ENCODE measurements around the gene XKRX. TPM values are rescaled to one million over a fixed set of nuclear protein-coding genes. Genes with fewer than 3 reads are reported as not detected.

The XKRX gene
- polyA plus RNA-seq, 1 of the 3 experiments (the other 2 are of a cell fraction): not detected

DNA sequence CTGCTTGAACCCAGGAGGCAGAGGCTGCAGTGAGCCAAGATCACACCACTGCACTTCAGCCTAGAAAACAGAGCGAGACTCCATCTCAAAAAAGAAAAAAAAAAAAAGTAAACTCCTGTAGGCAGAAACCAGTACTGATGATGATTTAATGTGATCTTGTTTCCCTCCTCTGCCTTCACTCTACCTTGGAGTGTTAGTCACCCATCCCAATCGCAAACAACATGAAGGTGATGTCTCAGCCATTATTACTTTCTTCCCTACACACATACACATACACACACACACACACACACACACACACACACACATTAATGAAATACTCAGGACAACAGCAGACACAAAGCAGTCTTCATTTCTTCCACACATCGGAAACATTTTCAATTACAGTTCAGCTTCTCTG, 15.6 kb downstream of the XKRX start:
- Histone ChIP-seq H3K4me2 (no peak overlapping the region), H3K4me1 (ENCODE audit: control insufficient read depth in 1 of 2, insufficient read depth in 2 of 2, low read depth in 1 of 2, low read length in 1 of 2) (no peaks in the 10 kb centered on the region), H3K79me2 (ENCODE audit: insufficient read depth) (no peaks in the 10 kb centered on the region), H3K4me3 (ENCODE audit: low read depth in 2 of 2, low read length in 1 of 2) (no peak overlapping the region), H3K9ac (no peak overlapping the region), H3K9me3 (no peaks in the 10 kb centered on the region), H3K9me2 (no peaks in the 10 kb centered on the region), H3K27ac (ENCODE audit: low read depth in 2 of 2, low read length in 1 of 2) (no peak overlapping the region), H4K20me1 (ENCODE audit: insufficient read depth) (no peaks in the 10 kb centered on the region), H3F3A (replicated peaks; ENCODE audit: insufficient read depth) (no peaks in the 10 kb centered on the region), H3K27me3 (ENCODE audit: insufficient read depth) (no peaks in the 10 kb centered on the region), H3K36me3 (replicated peaks in 1 of 2; ENCODE audit: control insufficient read depth in 1 of 2, insufficient read depth in 2 of 2, low read length in 1 of 2) (no peaks in the 10 kb centered on the region), H2AFZ (ENCODE audit: low read depth) (no peak overlapping the region)
- TF ChIP-seq SMC3 (IDR thresholded peaks at IDR 0.05; ENCODE audit: low read depth, low read length): no peak
- TF ChIP-seq, protein P1, sequence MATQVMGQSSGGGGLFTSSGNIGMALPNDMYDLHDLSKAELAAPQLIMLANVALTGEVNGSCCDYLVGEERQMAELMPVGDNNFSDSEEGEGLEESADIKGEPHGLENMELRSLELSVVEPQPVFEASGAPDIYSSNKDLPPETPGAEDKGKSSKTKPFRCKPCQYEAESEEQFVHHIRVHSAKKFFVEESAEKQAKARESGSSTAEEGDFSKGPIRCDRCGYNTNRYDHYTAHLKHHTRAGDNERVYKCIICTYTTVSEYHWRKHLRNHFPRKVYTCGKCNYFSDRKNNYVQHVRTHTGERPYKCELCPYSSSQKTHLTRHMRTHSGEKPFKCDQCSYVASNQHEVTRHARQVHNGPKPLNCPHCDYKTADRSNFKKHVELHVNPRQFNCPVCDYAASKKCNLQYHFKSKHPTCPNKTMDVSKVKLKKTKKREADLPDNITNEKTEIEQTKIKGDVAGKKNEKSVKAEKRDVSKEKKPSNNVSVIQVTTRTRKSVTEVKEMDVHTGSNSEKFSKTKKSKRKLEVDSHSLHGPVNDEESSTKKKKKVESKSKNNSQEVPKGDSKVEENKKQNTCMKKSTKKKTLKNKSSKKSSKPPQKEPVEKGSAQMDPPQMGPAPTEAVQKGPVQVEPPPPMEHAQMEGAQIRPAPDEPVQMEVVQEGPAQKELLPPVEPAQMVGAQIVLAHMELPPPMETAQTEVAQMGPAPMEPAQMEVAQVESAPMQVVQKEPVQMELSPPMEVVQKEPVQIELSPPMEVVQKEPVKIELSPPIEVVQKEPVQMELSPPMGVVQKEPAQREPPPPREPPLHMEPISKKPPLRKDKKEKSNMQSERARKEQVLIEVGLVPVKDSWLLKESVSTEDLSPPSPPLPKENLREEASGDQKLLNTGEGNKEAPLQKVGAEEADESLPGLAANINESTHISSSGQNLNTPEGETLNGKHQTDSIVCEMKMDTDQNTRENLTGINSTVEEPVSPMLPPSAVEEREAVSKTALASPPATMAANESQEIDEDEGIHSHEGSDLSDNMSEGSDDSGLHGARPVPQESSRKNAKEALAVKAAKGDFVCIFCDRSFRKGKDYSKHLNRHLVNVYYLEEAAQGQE (IDR thresholded peaks at IDR 0.05; ENCODE audit: low read depth, low read length): no peak
- TF ChIP-seq, protein P2, sequence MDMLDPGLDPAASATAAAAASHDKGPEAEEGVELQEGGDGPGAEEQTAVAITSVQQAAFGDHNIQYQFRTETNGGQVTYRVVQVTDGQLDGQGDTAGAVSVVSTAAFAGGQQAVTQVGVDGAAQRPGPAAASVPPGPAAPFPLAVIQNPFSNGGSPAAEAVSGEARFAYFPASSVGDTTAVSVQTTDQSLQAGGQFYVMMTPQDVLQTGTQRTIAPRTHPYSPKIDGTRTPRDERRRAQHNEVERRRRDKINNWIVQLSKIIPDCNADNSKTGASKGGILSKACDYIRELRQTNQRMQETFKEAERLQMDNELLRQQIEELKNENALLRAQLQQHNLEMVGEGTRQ (IDR thresholded peaks at IDR 0.05; ENCODE audit: borderline replicate concordance, low read depth, low read length): no peak
- no peak for TF ChIP-seq MEF2A (IDR thresholded peaks at IDR 0.05; ENCODE audit: borderline replicate concordance, low read depth)
- TF ChIP-seq, protein P3, sequence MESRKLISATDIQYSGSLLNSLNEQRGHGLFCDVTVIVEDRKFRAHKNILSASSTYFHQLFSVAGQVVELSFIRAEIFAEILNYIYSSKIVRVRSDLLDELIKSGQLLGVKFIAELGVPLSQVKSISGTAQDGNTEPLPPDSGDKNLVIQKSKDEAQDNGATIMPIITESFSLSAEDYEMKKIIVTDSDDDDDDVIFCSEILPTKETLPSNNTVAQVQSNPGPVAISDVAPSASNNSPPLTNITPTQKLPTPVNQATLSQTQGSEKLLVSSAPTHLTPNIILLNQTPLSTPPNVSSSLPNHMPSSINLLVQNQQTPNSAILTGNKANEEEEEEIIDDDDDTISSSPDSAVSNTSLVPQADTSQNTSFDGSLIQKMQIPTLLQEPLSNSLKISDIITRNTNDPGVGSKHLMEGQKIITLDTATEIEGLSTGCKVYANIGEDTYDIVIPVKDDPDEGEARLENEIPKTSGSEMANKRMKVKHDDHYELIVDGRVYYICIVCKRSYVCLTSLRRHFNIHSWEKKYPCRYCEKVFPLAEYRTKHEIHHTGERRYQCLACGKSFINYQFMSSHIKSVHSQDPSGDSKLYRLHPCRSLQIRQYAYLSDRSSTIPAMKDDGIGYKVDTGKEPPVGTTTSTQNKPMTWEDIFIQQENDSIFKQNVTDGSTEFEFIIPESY (IDR thresholded peaks at IDR 0.05; ENCODE audit: borderline replicate concordance, low read depth): no peak
- TF ChIP-seq GABPA (IDR thresholded peaks at IDR 0.05; ENCODE audit: low read depth): no peak
- no peak for TF ChIP-seq FOSL2 (IDR thresholded peaks at IDR 0.05; ENCODE audit: borderline replicate concordance, low read depth)
- WGBS (ENCODE audit: low lambda C conversion rate): 40% methylated on average over 3 of the region's 3 CpGs
- DNase-seq: no peak
- CTCF ChIA-PET: no interaction called here
- POLR2A ChIA-PET: no interaction called here

DNA sequence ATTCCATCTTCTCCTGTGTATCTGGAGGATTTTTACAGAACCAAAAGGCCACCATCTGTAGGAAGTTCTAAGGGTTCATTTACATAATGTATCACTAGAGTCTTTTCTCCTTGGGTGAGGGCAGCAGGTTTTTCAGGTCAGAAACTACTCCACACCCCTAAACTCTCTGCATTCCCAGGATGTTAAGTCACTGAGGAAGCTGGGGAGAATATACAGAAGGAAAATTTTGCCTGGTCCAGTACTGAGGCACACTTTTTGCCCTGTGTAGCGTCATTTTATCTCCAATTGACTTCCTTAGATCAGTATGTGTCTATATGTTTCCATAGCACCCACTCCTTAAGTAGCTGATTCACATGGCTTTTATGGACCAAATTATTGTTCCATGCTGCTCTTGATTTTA, 17.0 kb downstream of the XKRX start:
- H3K4me1 ChIP-seq (ENCODE audit: control insufficient read depth in 1 of 2, insufficient read depth in 2 of 2, low read depth in 1 of 2, low read length in 1 of 2): no peaks in the 10 kb centered on the region
- no peak overlapping the region for H2AFZ ChIP-seq (ENCODE audit: low read depth)
- no peaks in the 10 kb centered on the region for H3K27me3 ChIP-seq (ENCODE audit: insufficient read depth)
- H3K4me3 ChIP-seq (ENCODE audit: low read depth in 2 of 2, low read length in 1 of 2): no peak overlapping the region
- H3K9me3 ChIP-seq: no peaks in the 10 kb centered on the region
- DNase-seq: no peak
- no peak overlapping the region for H3K27ac ChIP-seq (ENCODE audit: low read depth in 2 of 2, low read length in 1 of 2)
- no peak overlapping the region for H3K4me2 ChIP-seq
- H3K36me3 ChIP-seq (replicated peaks in 1 of 2; ENCODE audit: control insufficient read depth in 1 of 2, insufficient read depth in 2 of 2, low read length in 1 of 2): no peaks in the 10 kb centered on the region
- H3K79me2 ChIP-seq (ENCODE audit: insufficient read depth): no peaks in the 10 kb centered on the region
- H3F3A ChIP-seq (replicated peaks; ENCODE audit: insufficient read depth): no peaks in the 10 kb centered on the region
- H3K9me2 ChIP-seq: no peaks in the 10 kb centered on the region
- CTCF ChIA-PET: interaction anchor here (1.0 kb wide), 1 partner anchor 143 kb away, joined by 3 read pairs; no protein-coding TSS in a partner anchor
- POLR2A ChIA-PET: no interaction called here
- H4K20me1 ChIP-seq (ENCODE audit: insufficient read depth): no peaks in the 10 kb centered on the region
- H3K9ac ChIP-seq: no peak overlapping the region
- 25% methylated on average over 1 of the region's 1 CpG for WGBS (ENCODE audit: low lambda C conversion rate)
- no peak for TF ChIP-seq TEAD4 (IDR thresholded peaks at IDR 0.05; ENCODE audit: borderline replicate concordance, insufficient read depth)
- TF ChIP-seq, protein P4, sequence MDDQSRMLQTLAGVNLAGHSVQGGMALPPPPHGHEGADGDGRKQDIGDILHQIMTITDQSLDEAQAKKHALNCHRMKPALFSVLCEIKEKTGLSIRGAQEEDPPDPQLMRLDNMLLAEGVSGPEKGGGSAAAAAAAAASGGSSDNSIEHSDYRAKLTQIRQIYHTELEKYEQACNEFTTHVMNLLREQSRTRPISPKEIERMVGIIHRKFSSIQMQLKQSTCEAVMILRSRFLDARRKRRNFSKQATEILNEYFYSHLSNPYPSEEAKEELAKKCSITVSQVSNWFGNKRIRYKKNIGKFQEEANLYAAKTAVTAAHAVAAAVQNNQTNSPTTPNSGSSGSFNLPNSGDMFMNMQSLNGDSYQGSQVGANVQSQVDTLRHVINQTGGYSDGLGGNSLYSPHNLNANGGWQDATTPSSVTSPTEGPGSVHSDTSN (IDR thresholded peaks at IDR 0.05): no peak
- no peak for TF ChIP-seq MXI1 (IDR thresholded peaks at IDR 0.05; ENCODE audit: low read depth, low read length)
- TF ChIP-seq TAF1 (IDR thresholded peaks at IDR 0.05; ENCODE audit: borderline replicate concordance, low read depth, low read length): no peak
- TF ChIP-seq GATA2 (CRISPR knock-in tag; IDR thresholded peaks at IDR 0.05): no peak
- TF ChIP-seq SIN3A (IDR thresholded peaks at IDR 0.05; ENCODE audit: borderline replicate concordance, low read depth, low read length): no peak
- no peak for TF ChIP-seq YY1 (IDR thresholded peaks at IDR 0.05; ENCODE audit: low read depth)
- no peak for TF ChIP-seq JUND (IDR thresholded peaks at IDR 0.05)
- TF ChIP-seq, protein P3 (IDR thresholded peaks at IDR 0.05; ENCODE audit: borderline replicate concordance, low read depth): no peak
- TF ChIP-seq, protein P5, sequence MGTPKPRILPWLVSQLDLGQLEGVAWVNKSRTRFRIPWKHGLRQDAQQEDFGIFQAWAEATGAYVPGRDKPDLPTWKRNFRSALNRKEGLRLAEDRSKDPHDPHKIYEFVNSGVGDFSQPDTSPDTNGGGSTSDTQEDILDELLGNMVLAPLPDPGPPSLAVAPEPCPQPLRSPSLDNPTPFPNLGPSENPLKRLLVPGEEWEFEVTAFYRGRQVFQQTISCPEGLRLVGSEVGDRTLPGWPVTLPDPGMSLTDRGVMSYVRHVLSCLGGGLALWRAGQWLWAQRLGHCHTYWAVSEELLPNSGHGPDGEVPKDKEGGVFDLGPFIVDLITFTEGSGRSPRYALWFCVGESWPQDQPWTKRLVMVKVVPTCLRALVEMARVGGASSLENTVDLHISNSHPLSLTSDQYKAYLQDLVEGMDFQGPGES (IDR thresholded peaks at IDR 0.05; ENCODE audit: low read depth, low read length): no peak
- no peak for TF ChIP-seq FOSL2 (IDR thresholded peaks at IDR 0.05; ENCODE audit: borderline replicate concordance, low read depth)
